Activated T-cell treated with anti-CD3 and anti-CD28 coated beads, Interleukin-2, amount 50 U/mL, for 1 hour (primary cell): ENCODE results near the gene MKRN2.

Source experiments
- DNase-seq: peaks from one replicate; pipeline ENCODE4 v3.0.0-alpha.2; 2020

Gene MKRN2

DNA sequence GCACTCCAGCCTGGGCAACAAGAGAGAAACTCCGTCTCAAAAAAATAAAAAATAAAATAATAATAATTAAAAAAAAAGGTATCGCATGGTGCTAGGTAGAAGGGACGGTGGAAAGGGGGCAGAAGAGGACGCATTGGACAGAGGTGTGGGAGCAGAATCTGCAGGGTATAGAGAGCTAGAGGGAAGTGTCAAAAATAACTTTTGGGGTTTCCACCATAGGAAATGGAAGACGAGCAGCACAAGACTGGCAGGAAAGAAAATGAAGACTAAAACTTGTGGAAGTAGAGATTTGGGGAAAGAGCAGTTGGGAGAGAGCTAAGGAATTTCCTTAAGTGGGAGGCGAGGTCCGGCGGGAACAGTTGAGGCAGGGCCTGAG, 585 bp upstream of the MKRN2 start:
- no peak for DNase-seq

DNA sequence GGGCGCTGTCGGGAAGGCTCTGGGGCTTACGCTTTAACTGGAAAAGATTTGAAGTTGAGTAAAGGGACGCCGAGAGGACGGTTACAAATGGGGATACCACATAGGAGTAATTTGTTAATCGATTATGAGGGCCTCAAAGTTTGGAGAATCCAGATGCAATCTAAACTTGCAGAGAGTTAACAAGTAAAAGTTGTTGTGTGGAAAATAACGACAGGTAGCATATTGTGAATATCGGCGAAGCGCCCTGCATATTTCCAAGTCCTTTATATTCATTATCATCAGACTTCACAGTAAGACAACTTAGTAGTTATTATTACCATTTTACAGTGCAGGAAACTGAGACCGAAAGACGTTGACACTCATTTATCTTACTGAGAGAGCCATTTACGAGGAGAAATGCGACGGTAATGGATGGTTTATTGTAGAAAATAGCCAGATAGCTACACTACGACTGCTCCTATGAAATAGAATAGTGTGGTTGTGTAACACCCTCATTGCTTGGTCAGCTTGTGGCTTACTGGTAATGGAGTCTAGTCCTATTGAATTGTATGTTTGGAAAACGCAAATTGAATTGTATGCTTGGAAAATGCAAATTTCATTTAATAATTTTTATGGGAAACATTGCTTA, 700 bp downstream of the MKRN2 start:
- DNase-seq: no peak

DNA sequence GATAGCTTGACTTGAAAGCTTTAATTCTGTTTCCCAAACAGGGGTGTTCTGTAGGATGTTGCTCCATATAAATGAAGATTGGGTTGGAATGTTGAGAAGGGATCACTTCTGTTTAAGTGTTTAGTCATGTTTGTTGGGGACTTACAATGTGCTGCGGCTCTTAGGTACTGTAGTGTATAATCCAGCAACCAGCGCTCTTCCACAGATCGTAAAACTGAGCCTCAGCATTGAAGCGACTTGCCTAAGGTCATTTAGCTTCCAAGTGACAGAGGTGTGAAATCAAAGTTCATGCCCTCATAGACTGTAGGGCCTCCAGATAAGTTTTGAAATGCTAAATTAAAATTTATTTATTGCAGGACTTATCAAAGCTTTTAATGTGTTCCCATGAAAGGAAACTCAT, 1.8 kb downstream of the MKRN2 start:
- no peak for DNase-seq

DNA sequence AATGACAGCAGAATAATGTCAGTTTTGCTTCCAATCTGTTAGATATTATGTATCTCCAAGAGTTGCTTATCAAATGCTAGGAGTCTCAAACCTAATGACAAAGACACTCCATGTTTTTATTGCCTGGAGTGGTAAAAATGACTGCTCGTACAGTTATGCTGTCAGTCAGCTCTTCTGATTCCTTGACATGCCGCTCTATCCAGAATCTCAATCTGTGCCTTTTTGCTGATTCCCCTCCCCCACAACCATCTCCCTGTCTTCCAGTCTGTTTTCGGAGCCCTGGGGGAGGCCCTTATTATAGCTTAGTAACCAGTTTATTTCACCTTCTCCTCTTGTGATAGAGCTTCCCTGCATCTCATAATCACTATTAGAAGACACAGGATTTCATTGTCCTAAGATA, 2.6 kb downstream of the MKRN2 start:
- no peak for DNase-seq

DNA sequence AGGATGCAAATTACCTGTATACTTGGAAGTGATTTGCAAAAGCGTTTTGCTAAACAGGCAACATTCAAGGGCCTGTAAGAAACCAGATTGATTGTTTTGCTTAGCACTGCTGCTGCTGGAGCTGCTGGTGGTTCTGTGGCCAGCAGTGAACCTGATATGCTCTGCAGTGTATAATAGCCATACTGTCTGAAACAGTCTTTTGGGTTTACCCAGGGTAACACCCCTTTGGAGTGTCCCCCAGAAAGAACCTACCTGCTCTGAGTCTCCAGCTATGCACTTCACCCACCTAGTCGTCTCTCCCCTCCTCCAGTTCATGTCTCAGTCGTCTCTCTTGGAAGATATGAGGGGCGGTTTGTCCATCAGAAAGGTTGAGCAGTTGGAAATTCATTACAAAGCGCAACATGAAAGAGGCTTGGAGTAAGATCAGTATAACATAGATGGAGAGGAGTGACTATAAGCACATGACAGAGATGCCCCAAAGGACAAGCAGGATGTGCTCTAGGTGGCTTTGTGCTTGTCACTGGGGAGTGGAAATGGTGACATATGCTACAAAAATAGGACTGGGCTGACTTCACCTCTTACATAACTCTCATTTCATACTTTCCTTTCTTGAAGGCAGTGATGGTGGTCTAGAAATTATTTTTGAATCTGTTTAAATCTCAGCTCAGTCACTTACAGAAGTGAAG, 3.8 kb downstream of the MKRN2 start:
- DNase-seq: no peak

DNA sequence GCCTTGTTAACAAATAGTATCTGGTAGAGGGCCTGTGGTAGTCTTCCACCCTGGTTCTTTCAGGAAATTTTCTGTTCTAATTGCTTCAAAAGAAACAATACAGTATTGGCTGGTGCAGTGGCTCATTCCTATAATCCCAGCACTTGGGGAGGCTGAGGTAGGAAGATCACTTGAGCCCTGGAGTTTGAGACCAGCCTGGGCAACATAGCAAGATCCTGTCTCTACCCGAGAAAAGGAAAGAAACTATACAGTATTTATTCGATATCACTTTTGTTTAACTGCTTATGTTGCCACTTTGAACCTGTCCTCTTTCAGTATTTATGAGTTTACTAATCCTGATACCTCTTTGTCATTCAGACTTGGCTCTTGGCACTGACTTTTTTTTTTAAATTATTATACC, 4.5 kb downstream of the MKRN2 start:
- no peak for DNase-seq

DNA sequence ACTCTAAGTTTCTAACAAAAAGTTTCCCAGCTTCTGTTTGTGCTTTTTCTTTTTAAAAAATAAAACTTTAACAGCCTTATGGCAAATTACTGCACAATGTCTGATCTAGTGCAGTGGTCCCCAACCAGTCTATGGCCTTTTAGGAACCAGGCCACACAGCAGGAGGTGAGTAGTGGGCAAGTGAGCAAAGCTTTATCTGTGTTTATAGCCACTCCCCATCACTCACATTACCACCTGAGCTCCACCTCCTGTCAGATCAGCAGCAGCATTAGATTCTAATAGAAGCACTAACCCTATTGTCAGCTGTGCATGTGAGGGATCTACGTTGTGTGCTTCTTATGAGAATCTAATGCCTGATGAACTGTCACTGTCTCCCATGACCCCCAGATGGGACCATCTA, 5.6 kb downstream of the MKRN2 start:
- DNase-seq: no peak

DNA sequence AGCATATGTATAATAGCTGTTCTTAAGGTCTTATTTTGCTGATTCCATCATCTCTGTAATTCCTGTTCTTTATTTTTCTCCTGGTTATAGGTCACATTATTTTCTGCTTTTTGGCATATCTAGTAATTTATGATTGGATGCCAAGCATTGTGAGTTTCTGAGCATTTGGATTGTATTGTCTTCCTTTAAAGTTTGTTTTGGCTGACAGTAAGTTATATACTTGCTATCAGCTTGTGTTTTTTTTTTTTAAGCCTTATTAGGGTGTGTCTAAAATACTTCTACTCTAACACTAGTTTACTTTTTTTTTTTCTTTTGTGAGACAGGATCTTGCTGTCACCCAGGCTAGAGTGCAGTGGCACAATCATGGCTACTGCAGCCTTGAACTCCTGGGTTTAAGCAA, 10.1 kb downstream of the MKRN2 start:
- no peak for DNase-seq

DNA sequence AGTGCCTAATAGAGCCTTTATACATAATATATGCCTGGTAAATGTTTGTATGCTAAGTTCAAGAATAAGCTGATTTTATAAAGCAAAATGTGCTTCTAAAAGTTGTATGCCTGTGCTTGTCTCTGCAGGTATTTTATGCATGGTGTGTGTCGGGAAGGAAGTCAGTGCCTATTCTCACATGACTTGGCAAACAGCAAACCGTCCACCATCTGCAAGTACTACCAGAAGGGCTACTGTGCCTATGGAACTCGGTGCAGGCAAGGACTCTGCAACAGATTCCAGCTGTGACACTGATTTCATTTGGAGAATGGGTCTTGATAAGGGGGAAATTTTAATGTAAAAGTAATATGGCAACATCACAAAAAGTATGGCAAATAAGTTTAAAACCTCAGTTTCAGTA, 11.9 kb downstream of the MKRN2 start:
- DNase-seq: no peak

DNA sequence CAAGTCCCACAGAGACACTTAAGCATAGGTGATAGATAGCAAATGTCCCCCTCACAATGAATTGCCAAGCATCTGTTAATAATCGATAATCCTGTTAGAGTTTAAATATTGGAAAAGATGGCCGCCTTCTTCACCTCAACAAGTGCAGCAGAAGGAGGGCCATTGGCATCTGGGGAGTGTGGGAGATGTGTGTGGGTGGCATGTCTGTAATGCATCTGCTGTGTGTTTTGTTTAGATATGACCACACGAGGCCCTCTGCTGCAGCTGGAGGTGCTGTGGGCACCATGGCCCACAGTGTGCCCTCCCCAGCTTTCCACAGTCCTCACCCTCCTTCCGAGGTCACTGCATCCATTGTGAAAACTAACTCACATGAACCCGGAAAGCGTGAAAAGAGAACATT, 12.9 kb downstream of the MKRN2 start:
- no peak for DNase-seq

DNA sequence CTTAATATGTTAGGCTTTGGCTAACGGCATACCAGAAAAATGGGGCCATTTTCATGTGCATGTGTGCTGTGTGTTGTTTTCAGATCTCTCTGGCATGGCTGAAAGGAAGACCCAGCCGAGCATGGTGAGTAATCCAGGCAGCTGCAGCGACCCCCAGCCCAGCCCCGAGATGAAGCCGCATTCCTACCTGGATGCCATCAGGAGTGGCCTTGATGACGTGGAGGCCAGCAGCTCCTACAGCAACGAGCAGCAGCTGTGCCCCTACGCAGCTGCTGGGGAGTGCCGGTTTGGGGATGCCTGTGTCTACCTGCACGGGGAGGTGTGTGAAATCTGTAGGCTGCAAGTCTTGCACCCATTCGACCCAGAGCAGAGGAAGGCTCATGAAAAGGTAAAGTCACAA, 15.1 kb downstream of the MKRN2 start:
- no peak for DNase-seq

DNA sequence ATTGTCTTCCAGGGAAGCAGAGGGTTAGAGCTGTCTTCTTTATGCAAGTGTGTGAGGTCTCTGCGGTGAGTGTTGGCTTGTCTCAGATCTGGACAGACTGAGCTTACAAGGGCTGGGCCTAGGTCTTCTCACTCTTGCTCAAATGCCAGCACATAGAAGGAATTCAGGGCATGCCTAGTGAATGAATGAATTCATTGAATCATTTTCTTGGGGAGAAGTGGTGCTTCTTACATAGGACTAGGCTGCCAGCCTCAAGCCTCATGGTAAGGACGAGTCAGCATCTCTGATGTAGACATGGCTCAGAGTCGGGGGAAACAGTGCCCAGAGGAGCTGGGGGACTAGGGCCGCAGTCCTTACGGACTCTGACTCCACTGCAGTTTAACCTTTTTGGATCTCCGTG, 17.2 kb downstream of the MKRN2 start:
- no peak for DNase-seq

DNA sequence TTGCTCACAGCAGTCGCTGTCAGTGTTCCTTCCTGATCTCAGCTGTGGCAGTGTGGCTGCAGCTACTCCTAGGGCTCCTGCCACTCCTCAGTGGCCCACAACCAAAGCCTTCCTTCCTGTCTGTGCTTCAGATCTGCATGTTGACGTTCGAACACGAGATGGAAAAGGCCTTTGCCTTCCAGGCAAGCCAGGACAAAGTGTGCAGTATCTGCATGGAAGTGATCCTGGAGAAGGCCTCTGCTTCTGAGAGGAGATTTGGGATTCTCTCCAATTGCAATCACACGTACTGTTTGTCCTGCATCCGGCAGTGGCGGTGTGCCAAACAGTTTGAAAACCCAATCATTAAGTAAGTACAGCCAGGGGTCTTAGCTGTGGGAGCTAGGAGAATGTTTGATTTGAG, 17.8 kb downstream of the MKRN2 start:
- no peak for DNase-seq

DNA sequence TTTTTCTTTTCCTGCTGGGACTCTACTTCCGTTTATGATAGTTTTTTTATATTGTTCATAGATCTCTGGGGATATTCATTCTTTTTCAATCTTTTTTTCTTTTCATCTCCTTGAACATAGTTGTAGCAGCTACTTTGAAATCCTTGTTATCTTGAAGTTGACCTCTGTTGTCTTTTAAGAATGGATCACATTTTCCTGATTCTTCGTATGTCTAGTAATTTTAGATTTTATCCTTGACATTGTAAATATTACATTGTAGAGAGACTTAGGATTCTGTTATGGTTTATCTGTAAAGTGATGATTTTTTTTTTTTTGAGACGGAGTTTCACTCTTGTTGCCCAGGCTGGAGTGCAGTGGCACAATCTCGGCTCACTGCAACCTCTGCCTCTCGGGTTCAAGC, 20.5 kb downstream of the MKRN2 start:
- DNase-seq: no peak

DNA sequence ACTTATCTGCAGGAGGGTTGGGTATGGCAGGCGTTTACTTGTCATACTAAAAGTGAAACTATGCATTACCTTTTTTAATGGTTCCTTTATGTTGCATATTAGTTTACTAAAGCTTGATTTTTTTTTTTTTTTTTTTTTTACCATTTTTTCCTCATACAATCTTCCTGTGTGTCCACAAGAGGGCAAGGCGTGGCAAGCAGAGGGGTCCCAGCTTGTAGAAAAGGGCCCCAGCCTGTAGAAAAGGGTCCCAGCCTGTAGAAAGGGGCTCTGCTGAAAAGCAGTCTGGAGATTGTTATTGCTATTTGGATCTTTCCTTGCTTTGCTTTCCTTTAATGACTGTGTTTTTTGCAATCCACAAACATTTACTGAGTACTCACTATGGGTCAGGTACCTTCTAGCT, 21.9 kb downstream of the MKRN2 start:
- DNase-seq: no peak

DNA sequence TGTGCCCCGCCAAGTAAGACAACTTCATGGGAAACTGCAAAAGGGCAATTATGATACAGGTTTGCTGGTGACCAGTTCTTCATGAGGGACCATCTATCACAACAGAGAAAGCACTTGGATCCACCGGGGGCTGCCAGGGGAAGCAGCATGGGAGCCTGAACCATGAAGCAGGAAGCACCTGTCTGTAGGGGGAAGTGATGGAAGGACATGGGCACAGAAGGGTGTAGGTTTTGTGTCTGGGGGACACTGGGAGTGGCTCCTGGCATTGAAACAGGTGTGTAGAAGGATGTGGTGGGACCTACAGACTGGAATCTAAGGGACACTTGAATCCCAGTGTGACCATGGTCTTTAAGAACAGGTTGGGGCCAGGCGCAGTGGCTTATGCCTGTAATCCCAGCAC, 22.6 kb downstream of the MKRN2 start:
- no peak for DNase-seq

DNA sequence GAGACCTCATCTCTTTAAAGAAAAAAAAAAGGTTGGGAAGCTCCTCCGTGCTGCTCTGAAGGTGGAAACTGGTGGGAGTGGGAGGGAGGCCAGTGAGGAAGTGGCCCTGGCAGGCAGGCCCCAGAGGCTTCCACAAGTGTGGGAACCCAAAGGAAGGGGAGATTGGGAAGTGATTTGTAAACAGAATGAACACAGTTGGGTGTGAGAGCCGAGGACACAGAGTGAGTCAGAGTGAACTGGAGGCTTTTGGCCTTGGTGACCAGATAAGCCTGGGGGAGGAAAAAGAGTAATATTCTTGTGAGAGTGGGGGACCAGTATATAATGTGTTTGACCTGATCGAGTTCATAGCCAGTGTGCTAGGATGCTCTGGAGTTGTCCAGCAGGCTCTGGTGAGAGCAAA, 23.0 kb downstream of the MKRN2 start:
- DNase-seq: no peak

DNA sequence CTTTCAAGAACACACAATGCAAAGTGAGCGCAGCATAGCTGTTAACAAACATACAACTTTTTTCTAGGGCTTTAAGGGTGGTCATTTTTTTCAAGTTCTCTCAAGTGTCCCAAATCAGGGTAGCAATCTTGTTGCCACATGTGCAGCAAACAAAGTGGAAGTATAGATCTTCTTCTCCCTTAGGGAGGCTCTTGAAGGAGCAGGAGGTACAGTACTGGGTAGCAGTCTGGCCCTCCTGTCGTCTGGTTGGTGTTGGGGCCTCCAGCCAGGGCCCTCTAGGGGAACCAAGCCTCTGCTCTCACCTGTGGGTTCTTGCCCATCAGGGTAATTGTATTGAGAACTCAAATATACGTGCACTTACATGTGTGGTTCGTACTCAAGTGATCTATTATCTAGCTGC, 25.8 kb downstream of the MKRN2 start:
- DNase-seq: no peak

DNA sequence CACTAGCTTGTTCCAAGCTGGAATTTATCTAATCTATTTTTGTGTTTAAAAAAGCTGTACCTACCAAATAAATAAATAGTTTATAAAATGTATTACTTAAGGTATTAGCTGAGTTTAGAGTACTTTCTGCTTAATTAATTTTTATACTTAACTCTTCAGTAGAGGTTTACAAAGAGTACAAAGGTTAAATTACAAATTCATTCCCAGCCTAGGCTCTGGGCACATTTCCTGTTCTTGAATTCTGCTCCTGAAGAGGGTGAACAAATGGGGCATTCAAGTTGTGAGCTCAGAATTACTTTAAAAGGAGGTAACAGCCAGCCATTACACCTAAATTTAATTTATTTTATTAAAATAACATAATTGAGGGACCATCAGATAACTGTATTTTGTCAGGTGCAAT, 26.4 kb downstream of the MKRN2 start:
- DNase-seq: no peak

DNA sequence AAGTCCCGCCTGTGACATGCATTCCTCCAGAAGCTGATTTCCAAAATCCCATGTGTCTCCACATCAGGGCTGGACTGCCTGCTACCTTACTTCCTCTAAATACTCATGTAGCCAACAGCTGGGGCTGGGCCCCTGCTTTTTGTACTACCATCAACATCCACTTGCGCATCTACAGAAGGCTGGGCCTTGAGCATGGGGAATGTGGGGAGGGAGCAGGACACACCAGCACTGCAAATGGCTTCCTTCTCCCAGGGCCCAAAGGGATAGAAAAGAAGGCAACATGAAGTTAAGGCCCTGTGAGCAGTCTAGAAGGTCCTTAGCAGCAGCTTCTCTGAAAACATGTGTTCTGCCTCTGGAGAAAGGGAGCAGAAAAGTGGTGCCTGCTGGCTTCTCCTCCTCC, 27.2 kb downstream of the MKRN2 start:
- DNase-seq: no peak

DNA sequence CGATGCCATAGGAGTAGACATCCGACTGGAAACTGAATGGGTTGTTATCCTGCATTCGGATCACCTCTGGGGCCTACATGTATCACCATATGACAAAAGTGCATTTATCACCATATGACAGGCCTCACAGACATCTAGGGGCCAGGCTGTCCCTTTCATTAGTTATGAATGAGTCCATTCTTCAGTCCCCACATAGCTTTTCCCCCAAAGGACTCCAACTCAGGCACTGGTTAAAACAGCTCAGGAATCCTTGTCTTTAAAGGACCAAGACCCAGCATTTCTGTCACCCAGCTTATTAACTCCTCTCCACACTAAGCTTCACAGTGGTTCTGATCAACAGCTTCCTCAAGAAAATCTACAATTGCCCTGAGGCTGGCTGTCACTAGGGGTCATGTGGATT, 28.3 kb downstream of the MKRN2 start:
- DNase-seq: no peak

DNA sequence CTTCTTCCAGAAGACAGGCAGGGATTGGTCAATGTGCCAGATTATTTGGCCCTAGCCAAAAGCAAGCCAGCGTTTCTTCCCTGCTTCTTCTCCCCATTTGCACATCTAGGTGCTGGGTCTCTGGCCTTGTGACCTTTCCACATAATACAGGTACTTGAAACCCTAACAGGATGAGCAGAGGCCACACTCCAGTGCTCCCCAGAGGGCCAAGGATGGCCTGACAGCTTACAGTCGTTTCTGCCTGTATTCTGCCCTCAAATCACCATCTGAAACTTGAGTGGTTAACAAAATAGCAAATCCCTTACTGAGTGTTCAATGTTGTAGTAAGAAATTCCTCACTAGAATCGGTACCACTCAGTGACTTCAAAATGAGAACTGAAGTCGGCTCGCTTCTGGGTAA, 29.1 kb downstream of the MKRN2 start:
- no peak for DNase-seq

DNA sequence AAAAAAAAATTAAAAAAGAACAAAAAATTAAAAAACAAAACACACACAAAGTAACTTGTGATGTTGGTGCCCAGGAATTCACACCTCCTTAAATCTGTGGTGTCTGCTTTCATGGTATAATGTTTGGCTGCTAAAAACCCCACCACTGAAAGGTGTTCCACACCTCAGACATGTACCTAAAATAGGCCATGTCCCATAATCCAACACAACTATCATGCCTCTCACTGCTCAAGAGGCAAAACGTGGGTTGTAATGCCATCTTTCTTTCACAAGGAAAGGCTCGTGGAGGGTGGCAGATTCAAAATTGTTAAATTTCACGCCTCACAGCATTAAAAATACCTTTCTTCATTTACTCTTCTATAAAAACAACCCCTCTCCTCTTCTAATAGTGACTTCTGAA, 29.5 kb downstream of the MKRN2 start:
- no peak for DNase-seq

DNA sequence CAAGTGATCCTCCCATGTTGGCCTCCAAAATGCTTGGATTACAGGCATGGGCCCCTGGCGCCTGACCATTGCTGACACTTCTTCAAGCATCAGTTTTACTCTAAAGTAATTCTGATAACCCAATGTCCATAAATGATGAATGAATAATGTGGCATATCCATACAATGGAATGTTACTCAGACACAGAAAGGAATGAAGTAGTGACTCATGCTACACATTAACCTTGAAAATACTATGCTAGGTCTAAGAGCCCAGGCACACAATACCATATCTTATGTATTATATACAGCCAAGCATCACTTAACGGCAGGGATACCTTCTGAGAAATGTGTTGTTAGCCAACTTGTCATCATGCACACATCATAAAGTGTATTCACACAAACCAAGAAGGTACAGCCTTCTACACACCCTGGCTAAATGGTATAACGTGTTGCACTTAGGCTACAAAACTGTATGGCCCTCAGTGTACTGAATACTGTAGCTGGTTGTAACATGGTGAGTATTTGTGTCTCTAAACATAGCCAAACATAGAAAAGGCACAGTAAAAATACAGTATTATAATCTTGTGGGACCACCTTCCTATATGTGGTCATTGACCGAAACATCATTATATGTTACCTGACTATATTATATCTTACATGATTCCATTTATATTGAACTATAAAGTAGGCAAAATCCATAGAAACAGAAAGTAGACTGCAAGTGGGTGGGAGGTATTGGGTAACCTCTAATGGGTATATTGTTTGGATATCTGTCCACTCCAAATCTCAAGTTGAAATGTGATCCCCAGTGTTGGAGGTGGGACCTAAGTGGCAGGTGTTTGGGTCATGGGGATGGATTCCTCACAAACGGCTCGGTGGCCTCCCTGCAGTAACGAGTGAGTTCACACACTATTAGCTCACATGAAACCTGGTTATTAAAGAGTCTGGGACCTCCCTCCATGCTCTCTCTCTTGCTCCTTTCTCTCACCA, 31.4 kb downstream of the MKRN2 start:
- DNase-seq: no peak
